Brain pericyte (primary cell): ENCODE measurements around the gene MOSMO.
"Not testable (repeated sequence)": the region's sequence is repeated elsewhere in the genome, so short reads cannot be mapped to it uniquely, and the experiment has no call there.

Experiments
- DNase-seq: peaks from one replicate; pipeline ENCODE4 v3.0.0-alpha.2; 2012; ENCODE audit warnings: low read depth, low spot score

The MOSMO gene

DNA sequence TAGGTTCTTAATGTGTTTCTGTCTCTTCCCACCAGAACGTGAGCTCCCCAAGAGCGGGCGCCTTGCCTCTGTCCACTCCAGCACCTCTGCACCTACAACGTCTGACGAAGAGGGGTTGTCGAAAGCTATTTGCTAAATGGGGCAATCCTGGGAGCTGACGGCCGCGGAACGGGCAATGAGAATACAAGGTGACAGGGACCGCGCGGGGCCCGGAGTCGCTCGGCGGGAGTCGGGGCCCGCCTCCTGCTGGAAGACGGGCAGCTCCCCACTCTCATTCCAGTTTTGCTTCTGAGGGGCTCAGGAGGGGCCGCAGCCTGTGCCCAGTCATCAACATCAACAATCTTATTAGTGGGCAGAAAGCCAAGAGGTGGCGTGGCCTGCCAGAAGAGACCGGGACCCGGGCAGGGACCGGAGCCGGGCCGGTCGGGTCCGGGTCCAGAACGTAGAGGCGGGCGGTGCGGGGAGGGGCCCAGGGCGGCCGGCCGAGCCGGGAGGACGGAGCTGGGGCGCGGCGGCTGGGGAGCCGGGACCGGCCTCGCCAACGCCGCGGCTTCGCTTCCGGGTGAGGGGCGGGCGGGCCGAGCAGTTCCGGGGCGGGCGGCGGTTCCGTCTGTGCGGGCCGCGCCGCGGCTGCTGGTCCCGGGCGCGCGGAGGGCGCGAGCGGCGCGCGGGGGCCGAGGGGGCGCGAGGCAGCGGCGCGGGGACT is at the start of gene MOSMO:
Gene MOSMO, plus strand, starts transcription at position 603 of the 706 bp plus-strand sequence. CDS start 191 bp downstream, outside the sequence.
- DNase-seq, result no peak

DNA sequence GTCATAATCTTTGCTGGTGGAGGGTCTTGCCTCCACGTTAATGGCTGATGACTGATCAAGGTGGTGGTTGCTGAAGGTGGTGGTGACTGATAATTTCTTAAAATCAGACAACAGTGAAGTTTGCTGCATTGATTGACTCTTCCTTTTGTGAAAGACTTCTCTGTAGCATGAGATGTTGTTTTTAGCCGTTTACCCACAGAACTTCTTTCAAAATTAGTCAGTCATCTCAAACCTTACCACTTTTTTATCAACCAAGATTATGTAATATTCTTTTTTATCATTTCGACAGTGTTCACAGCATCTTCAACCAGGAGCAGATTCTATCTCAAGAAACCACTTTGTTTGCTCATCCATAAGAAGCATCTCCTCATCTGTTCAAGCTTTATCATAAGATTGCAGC is 48.9 kb upstream of the MOSMO start:
- DNase-seq, result no peak

DNA sequence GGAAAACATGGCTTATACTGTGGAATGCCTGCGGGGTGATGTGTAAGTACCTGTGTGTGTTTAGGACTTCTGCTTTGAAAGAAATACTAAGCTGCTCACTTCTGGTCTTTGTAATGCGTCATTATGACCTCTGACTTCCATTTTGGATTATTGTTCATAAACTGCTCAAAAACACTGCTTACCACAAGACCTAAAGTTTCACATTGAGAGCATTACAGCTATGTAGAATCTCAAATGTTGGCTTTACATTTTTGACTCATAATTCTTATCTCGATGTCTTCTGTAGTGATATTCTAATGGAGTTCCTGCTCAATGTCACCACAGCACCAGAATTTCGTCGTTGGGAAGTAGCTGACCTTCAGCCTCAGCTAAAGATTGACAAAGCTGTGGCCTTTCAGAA is 45.4 kb upstream of the MOSMO start:
- DNase-seq, result no peak

DNA sequence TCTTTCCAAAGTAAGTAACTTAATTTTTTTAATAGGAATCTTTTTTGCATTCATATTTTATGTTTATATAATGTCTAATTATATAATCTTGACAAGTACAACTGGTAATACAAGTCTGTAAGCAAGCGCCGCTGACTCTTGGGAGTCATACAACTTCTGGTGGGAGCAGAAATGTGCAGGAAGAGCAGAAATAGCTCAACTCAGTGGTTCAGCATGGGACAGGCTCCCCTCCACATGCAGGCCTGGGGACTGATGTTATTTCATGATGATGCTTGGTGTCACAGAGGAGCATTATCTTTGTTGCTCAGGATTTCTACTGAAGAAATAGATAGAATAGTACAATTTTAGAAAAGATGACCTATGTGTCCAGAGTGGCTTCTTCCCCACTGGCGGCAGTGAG is 44.0 kb upstream of the MOSMO start:
- DNase-seq, result no peak

DNA sequence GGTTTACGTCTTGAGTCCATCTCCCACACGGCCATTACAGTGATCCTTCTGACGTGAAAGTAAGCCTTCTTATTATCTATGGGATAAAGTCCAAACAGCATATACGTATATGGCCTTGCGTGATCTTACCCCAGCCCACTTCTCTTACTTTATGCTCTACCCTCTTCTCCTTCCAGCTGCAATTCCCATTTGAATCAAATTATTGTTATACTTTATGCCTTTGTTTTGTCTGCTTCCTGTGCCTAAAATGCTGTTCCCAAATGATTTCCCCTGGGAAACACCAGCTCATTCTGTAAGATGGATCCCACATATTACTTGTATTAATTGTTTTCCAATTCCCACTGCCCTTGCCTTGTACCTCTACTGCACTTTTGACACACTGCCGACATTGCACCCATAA is 43.6 kb upstream of the MOSMO start:
- no peak for DNase-seq

DNA sequence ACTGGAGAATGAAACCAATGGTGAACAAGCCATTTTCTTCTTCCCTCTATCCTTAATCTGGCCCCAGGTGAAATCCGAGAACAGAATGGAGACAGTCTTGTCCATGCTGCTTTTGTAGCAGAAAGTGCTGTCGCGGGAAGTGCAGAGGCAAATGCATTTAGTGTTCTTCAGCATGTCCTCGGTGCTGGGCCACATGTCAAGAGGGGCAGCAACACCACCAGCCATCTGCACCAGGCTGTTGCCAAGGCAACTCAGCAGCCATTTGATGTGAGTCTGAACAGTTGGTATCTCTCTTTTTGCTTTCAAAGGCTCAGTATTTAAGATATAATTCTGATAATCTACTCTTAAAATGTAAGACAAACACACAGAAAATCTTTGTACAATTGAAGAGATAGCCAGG is 36.1 kb upstream of the MOSMO start:
- DNase-seq, result no peak

DNA sequence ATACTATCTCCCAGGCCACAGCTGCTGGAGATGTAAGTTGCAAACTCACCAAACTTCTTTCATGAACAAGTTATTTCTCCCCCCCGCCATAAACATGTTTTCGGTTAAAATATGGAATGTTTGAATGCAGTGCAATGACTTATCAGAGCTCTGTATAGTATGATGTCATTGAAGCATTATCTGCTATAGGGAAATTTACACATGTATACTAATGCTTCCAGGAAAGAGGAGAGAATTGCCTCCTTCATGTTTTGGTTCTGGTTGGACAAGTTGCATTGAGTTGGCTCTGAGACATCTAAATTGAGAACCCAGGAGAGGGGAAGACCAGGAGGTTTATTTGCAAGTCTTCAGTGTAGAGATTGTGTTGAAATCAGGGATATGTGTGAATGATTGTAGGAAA is 34.0 kb upstream of the MOSMO start:
- no peak for DNase-seq

DNA sequence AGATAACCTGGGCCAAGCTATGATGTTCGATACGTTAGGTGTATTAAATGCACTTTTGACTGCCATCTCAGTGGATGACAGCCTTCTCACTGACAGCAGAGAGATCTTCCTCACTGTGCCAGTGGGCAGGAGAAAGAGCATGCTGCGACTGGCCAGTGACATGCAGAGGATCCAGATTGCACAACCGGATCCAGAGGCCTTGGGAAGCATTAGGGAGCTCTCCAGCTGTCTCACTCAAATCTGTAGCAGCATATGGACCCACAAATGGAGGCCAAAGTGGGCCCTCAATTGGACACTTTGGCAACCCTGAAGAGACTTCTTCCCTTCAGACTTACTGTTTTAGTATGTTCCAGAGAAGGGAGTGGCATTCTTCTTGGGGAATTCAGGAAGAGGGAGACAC is 27.9 kb upstream of the MOSMO start:
- no peak for DNase-seq

DNA sequence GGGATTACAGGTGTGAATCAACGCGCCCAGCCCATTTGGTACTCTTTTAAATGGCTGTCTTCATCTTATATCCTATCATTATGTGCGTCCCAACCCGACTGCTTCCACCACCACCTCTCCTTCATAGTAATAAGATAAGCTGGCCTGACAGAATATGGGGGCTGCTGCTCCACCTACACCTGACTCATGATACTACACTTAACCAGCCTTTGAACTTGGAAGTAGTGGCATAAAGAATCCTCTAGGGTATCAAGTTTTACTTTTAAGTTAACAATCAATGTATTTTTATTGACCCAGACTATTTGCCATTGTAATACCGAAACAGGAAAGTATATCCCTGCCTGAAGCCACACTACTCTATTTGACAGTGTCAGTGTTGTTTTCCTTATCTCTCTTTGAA is 25.8 kb upstream of the MOSMO start:
- DNase-seq, result no peak

DNA sequence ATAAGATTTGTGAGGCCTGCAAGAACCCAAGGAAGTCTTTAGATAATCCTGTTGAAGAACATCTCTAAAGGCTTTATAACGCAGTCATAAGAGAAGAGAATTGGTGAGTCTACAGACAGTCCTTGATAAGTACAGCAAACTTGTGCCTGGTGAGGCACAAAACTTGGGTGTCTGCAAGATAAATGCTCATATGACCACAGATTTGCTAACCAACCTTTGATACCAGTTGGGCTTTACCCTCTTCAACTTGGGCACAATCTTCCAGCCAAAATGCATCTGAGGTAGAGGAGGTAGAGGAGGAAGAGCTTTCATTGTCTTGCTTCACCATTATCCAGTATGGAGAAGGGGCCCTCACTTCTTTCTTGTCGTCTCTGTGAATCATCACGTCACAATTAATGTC is 23.8 kb upstream of the MOSMO start:
- DNase-seq, result no peak

DNA sequence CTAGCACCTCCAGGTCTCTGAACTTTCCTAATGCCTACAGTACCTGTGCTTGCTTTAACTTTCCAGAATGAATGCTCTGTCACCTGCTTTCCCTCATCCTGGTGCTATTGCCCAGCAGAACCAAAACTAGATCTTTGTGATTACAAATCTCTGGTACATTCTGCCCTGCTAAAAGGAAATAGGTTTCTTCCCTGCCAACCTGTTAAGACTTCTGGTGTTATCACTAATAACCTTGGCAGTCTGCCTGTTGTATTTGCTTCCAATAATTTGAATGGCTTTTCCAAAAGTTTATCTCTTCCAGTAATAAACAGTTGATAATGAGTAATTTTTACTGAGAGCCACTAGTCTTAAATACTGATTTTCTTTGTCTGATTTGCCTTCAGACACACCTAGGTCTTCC is 22.4 kb upstream of the MOSMO start:
- no peak for DNase-seq

DNA sequence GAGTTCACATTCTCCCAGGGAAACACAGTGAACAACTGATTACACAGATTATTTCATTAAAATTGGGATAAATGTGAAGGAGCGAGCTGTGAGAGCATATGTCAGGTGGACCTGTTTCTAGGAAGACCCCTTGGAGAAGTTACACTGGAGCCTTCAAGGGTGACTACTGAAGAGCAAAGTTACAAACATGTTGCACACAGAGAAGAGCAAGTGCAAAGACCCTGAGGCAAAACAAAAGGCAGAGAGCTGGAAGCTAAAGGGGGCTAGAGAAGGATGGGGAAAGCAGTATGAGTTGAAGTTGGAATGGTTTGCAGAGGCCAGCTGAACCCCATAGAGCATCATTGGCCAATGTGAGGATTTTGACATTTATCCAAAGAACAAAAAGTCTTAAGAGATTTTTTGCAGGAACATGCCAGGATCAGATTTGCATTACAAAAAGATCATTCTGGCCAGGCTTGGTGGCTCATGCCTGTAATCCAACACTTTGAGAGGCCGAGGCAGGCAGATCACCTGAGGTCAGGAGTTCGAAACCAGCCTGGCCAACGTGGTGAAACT is 21.1 kb upstream of the MOSMO start:
- no peak for DNase-seq

DNA sequence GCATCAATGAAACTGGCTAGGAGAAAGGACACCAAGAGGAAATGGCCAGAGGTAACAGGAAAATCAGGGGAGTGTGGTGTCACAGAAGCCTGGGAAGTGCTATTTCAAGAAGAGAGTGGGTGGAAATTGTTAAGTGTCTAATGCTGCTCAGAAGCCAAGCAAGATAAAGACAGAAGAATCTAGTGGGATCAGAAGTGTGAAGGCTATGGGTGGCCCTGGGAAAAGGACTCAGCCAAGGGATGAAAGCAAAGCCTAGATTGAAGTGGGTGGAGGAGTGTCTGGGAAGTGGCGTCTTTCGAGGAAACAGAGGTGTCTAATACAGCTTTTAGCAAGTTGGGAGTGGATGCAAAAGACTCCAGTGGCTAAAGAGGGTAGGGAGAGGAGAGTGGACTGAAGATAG is 20.4 kb upstream of the MOSMO start:
- DNase-seq, result no peak

DNA sequence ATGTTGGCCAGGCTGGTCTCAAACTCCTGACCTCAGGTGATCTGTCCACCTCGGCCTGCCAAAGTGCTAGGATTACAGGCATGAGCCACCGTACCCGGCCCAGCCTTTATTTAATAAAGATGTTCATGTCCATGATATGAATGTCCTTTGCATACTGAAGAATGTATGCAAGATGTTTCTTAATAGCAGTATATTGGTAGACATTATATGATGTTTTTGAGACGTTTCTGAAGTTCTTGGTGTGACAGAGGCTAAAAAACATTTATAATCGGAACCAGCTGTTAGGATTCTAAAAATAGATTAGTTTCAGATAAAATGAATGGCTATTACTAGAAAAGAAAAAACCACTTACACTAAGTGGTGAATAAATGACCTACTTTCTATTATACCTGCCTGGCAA is 18.8 kb upstream of the MOSMO start:
- no peak for DNase-seq

DNA sequence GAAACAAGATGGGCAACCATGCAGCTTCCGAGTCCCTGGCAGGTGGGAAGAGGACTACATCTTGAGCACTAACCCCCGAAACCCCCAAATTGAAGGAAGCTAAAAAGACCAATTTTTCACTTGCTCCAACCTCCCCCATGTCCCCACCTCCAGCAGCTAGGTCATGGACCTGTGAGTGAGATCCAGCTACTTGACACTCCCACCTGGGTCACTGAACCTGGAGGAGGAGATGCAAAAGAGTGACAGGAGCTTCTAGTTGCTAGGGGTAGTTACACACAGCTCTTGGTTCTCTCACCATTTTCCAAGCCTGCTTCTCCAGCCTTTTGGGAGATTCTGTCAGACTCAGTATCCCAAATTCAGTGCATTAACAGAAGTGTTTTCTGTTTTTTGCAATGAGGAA is 18.2 kb upstream of the MOSMO start:
- DNase-seq, result no peak

DNA sequence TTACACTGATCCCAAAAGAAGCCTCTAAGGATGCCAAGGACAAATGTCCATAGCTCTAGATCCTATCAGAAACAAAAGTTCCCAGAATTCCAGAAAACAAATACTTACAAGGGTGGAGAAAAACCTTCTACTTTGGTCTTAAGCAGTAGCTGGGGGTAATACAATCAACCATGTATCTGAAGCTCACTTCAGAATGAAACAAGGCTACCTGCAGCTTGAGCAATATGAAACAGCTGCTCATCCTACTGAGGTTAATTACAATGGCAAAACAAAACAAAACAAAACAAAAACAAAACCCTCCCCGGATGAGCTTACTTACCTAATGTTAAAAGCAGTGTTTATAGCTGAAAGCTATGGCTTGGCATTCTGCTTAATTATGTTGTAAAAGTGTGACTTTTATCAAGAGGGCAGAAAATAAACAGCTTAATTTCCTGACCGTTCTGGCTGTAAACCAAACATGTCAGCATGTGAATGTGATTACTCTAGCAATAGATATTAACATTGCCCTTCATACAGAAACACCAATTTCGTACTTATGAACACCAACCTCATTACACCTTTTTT is 17.4 kb upstream of the MOSMO start:
- no peak for DNase-seq

DNA sequence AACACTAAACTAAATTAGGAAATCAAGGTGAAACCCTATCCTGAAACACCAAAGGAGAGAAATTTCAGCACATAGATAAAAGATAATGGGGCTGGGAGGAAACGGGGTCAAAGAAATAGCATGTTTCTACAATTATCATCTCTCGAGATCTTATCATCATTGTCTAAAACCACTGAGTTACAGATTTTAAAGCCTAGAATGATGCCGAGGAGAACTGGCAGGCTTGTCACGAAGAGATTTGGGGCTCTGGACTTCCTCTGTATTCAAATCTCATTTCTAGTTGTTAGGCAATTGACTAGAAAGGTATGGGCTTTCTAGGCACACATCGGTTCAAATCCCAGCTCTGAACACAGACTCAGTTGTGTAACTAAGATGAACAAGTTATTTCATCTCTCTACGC is 16.3 kb upstream of the MOSMO start:
- DNase-seq, result no peak

DNA sequence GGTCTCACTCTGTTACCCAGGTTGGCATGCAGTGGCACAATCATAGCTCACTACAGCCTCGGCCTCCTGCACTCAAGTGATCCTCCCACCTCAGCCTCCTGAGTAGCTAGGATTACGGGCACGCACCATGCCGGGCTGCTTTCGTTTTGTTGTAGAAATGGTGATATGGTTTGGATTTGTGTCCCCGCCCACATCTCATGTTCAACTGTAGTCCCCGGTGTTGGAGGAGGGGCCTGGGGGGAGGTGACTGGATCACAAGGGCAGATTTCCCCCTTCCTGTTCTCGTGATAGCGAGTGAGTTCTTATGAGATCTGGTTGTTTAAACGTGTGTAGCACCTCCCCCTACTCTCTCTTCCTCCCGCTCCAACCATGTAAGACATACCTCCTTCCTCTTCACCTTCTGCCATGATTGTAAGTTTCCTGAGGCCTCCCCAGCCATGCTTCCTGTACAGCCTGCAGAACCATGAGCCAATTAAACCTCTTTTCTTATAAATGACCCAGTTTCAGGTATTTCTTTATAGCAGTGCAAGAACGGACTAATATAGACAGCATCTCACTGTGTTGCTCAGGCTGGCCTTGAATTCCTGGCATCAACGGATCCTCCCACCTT is 12.9 kb upstream of the MOSMO start:
- no peak for DNase-seq

DNA sequence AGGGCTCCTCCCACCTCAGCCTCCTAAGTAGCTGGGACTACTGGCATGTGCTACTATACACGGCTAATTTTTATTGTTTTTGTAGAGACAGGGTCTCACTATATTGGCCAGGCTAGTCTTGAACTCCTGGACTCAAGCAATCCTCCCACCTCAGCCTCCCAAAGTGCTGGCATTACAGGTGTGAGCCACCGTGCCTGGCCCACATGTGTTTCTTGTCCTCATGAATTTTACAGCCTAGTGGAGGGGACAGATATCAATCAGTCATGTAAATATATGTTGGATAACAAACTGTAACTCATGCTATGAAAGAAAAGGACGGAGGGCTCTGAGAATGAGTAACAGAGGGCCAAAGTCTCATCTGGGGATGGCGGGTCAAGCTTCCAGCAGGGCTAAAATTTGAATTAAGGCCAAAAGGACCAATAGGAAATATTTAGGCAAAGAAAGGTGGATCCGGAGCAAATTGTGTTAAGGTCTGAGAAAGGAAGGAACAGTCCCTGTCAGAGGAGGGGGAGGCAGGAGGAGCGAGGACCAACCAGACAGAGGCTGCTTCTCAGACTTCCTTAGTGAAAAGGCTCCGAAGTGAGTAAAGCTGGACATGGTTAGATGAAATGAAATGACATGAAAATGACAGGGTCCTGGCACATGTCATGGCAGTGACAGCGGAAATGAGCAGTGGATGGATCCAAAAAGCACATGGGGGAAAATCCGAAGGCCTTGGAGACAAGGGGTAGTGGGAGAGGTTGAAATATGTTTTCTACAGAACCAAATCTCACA is 10.8 kb upstream of the MOSMO start:
- DNase-seq, result no peak

DNA sequence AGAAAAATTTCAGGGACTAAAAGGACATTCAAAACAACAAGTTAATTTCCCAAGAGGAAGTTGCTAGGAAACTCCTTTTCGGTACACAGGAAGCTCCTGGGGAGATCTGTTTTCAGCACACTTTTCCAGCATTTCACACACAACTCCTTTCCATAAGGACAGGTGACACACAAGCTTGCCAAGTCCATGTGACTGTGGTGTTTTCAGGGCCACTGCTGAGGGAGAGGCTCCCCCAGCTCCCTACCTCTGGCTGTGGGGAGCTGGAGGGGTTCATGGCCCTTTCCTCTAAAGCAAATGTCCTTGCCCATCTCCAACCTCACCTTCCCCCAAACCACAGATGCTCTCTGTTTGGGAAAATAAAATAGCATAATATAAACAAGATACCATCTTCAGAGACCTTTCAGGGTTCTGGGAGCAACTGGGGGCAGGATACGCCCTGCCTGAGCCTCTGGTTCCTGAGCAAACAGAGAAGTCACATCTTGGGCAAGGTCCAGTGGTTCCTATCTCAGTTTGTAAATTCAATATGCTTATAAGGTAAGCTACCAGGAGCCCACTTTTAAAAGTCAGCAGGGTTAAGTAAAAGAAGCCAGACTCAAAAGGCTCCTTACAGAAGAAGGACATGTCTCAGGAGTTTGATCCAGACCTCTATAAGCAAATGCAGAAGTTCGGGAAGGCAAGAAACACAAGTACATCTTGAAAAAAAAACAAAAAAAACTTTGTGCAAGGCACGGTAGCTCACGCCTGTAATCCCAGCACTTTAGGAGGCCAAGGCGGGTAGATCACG is 10.0 kb upstream of the MOSMO start:
- no peak for DNase-seq

DNA sequence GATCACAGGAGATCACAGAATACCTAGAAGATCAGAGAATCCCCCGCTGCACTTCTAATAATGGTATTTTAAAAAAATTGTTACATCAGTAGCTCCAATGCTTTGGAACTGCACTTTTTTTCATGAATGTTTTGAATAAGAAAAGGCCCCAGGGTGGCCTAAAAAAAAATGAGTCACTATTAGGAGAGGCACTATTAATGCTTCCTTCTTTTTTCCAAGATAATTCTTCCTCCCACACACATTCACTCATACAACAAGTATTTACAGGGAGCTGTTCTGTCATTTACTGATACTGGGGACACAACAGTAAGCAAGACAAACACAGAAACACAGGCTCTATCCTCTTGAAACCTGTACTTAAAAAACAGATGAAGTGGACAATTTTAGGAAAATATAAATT is 6.3 kb upstream of the MOSMO start:
- no peak for DNase-seq

DNA sequence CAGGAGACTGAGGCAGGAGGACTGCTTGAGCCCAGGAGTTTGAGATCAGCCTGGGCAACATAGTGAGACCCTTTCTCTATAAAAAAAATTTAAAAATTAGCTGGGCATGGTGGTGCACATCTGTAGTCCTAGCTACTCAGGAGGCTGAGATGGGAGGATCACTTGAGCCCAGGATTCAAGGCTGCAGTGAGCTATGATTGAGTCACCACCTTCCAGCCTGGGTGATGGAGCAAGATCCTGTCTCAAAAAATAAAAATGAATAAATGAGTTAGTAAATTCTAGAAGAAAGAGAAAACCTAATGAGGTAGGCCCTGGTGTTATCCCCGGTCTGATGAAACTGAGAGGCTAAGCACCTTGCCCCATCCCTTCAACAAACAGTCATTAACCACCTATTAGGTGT is 5.9 kb upstream of the MOSMO start:
- DNase-seq, result not testable (repeated sequence)
